LNCAP (cell line): Measurements from ENCODE around the gene SLCO4A1.

ENCODE experiments used
- TF ChIP-seq, protein P1 (sequence below): fragments of 450-650 bp; IDR thresholded peaks from 2 replicates; pipeline ENCODE4 v1.5.1; 2017; ENCODE audit warnings: mild to moderate bottlenecking

The SLCO4A1 gene

DNA sequence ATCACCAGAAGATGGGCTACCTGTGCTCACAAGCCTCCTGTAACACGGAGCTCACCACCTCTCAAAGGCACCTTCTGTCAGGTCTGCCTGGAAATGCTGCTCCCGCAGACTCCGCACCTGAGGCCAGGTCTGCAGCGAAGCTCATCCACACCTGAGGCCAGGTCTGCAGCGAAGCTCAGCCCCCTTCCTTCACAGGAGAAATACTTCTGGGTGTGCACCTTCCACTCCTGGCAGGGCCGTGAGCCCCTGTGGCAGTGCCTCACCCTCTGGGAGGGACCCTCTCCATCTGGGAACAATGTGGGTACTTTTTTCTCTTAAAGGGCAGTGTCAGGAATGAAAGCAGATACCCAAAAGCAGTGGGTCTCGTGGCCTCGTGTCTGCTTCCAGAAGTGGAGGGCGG, 1.4 kb upstream of the SLCO4A1 start:
- TF ChIP-seq, protein P1, sequence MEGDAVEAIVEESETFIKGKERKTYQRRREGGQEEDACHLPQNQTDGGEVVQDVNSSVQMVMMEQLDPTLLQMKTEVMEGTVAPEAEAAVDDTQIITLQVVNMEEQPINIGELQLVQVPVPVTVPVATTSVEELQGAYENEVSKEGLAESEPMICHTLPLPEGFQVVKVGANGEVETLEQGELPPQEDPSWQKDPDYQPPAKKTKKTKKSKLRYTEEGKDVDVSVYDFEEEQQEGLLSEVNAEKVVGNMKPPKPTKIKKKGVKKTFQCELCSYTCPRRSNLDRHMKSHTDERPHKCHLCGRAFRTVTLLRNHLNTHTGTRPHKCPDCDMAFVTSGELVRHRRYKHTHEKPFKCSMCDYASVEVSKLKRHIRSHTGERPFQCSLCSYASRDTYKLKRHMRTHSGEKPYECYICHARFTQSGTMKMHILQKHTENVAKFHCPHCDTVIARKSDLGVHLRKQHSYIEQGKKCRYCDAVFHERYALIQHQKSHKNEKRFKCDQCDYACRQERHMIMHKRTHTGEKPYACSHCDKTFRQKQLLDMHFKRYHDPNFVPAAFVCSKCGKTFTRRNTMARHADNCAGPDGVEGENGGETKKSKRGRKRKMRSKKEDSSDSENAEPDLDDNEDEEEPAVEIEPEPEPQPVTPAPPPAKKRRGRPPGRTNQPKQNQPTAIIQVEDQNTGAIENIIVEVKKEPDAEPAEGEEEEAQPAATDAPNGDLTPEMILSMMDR = no peak

DNA sequence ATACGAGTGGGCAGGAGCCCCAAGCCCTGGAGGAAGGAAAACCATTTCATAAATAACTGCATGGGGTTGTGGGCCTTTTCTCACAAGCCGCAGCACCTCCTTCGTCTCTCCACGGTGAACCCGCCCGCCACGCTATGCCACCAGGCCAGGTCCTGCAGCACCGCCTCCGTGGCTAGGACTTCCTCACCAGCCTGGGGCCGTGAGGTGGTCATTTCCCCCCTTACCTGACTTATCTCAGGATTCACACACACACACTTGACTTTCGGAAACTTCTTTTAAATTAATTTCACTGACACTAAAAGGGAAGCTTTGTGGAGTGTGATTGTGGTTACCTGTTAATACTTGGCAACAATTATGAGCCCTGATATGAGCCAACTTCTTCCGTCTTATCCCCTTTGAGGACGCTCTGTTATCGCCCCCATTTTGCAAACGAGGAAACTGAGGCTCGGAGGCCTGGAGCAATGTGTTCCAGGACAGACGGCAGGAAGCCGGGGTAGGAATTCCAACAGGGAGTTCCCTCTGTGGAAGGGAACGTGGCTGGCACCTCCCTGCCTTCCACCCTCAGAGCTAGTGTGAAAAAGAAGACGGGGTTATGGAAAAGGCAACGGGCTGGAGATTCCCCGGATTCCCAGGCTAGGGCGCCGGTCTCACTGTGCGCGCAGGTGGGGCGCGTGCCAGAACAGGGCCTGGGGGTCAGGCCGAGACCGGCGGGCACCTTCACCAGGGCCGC, 817 bp upstream of the SLCO4A1 start:
- TF ChIP-seq, protein P1 = no peak

DNA sequence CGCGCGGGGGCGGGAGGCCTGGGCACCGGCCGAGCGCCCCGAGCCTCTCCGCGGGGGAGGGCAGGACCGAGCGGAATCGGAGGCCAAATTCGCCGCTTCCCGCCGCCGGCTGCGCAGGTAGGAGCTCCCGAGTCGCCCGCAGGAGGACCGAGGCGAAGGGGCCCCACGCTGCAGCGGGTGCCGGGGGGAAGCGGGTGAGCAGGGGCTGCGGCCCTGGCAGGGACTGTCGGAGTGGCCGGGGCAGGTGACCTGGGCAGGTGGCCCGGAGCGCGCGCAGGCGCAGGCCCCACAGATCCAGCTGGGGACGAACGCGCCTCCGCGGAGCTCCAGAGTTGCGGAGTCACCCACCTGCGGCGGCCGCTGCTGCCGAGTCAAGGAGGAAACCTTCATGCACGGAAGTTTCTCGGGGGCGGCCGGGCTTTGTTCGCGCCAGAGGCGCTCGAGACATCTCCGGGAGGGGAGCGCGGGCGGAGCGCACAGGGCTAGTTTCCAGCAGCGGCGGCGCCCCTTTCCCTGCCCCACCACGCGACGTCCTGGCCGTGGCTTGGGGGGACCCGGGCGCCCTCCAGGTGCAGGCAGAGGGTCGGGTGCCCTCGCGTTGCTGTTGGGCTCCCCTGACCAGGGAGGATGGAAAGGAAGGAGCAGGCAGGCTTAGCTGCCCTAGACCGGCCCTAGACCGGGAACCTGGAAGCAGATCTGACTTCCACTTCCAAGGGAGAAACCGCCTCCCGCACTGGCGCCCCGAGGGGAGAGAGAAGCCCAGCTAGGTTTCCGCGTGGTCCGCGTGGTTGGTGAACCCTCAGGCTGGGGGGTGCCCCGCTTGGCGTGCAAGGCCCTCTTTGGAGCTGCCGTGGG, 590 bp downstream of the SLCO4A1 start:
- TF ChIP-seq, protein P1 = no peak

DNA sequence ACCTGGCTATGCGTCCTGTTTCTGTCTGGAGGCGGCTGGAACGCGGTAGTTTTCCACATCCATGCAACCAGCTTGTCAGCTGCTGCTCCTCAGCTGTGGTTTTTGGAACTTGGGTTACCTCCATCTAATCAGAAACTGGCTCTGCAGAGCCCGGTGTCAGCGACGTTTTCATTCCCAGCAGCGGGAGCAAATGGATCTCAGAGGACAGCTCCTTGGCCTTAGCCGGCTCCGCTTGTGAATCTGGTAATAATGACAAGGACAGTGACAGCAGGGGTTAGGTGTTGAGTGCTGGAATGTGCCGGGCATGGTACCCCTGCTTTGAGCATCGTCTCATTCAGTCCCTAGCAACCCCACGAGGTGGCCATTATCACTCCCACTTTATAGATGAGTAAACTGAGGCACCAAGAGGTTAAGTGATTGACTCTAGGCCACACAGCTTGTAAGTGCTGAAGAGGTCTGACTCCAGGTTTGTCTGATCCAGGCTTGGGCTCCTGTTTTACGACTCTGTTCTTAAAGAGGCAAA, 1.3 kb downstream of the SLCO4A1 start:
- TF ChIP-seq, protein P1 = no peak

DNA sequence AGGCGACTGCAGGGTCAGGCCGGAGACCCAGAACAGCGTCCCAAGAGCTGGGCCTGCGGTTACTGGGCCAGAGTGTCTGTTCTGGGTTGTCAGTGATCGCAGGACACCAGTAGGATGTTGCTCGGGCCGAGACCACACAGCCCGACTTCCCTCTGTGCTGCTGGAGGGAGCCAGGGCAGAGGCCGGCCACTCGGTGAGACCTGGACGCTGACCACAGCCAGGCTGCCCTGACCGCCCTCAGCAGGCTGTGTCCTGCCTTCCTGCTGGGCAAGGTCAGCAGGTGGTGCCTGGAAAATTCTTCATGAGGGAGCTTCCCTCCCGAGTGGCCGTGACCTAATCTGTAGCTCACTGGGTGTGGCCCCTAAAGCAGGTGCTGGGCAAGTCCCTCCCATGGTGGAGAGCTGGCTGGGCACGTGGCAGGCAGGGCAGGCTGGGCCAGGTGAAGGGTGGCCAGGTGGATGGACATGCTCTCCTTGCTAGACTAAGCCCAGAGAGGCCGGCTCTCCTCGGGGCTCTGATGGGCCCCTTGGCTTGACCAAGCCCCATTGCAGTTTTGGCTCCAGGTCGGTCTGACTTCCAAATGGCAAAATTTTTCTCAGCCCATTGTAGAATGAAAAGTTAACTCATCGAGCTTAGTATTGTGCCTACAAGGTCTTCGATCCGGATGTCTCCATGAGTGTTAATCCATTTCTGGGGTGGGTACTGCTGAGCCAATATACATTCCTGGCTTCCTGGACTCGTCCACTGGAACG, 1.9 kb downstream of the SLCO4A1 start:
- TF ChIP-seq, protein P1 = no peak

DNA sequence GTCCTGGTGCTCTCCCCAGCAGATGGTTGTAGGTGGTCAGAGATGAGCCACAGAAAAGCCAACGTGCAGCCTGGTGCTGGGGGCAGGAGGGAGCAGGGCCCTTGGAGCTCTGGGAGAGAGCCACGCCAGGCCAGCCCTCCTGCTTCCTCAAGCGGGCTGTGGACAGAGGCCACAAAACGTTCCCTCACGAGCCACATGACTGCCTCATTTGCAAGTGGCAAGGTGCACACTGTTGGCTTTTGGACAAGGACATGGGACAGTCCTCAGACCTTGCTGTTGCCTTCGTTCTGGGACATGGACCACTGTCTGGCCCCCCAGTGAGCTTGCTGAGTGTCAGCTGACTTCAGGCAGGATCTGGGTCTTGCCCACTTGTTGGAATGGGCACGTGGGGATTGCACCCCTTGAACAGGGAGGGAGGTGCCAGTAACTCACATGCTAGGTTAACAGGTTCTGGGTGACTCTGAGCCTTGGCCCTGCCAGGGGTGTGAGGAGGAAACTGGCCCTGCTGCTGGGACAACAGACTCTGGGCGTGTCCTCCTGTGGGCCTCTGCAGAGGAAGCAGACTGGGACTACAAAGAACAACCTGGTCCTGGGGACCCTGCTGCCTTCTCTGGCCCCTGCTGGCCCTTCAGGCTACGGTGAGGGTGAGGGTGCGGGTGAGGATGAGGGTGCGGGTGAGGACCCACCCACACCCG, 2.6 kb downstream of the SLCO4A1 start:
- TF ChIP-seq, protein P1 = no peak

DNA sequence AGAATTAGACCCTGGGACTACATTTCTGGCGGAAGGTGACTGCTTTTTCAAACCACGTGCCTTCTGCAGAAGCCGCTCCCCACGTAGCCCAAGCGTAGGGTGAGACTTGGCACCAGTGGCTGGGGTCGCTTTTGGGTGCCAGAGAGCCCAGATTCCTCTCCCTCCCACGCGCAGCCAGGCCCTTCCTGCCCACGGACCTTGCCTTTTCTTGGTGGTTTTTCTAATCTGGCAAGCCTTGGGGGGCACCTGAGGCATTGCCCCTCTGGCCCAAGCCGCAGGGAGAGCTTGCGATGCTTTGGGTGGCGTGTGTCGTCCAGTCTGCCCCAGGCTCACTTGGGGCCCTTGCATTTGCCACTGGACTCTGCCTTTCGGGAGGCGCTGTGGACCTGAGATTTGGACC, 3.3 kb downstream of the SLCO4A1 start:
- TF ChIP-seq, protein P1 = no peak
